Fibroblast of the aortic adventitia (primary cell): ENCODE results near the gene RGS5. TPM values are rescaled to one million over a fixed set of nuclear protein-coding genes. Genes with fewer than 3 reads are reported as not detected.

Source experiments
- DNase-seq: peaks from one replicate; pipeline ENCODE4 v3.0.0-alpha.2; 2010; ENCODE audit warnings: low read depth
- H3K4me3 ChIP-seq: 2 replicates; pipeline ENCODE4 v1.5.1; 2011; ENCODE audit warnings: low read depth, mild to moderate bottlenecking, control low read depth, low read length, moderate library complexity
- total RNA-seq: library from RNA; depleted of rRNA; stranded (reverse); fragments of >200 nt; gene quantifications from 2 replicates; pipeline ENCODE4 v1.2.3, GENCODE V29; 2012; ENCODE audit warnings: low replicate concordance
- TF ChIP-seq, protein P1 (sequence below): IDR thresholded peaks from 2 replicates; pipeline ENCODE4 v1.5.1; 2011; ENCODE audit warnings: mild to moderate bottlenecking, low read length, control low read depth, inconsistent platforms; ENCODE audit not compliant: insufficient read depth

The RGS5 gene
- total RNA-seq, 1 donor = 20.2 TPM

DNA sequence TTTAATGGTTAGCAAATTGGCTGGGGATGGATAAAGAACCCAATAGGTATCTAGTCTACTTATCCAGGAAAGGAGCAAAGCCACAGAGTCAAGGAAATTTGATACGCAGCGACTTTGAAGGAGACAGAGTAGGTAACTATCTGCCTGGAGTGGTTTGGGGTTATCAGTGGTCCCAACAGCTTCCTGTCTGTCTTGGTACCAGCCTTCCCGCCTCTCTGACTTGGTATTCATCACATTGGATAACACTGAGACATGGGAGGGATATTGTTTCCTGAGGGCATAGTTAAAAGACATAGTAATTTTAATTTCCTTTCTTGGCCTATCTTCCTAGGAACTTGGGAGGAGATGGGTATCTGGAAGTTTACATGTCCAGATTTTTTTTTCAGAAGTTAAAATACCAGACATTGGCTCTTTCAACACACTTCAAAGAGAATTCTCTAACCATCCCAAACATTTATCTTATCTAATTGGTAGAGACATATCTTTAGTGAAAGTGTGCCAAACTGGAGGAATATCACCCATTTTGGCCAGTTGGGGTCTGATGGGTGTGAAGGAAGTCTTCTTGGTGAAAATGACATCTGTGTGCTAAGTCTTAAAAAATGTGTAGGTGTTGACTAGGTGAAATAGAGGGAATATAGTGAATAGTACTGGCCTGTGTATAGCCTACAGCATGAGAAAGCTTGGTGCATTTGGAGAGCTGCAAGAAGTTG, 65.0 kb downstream of the RGS5 start:
- no peak overlapping the region for H3K4me3 ChIP-seq
- DNase-seq = no peak
- TF ChIP-seq, protein P1, sequence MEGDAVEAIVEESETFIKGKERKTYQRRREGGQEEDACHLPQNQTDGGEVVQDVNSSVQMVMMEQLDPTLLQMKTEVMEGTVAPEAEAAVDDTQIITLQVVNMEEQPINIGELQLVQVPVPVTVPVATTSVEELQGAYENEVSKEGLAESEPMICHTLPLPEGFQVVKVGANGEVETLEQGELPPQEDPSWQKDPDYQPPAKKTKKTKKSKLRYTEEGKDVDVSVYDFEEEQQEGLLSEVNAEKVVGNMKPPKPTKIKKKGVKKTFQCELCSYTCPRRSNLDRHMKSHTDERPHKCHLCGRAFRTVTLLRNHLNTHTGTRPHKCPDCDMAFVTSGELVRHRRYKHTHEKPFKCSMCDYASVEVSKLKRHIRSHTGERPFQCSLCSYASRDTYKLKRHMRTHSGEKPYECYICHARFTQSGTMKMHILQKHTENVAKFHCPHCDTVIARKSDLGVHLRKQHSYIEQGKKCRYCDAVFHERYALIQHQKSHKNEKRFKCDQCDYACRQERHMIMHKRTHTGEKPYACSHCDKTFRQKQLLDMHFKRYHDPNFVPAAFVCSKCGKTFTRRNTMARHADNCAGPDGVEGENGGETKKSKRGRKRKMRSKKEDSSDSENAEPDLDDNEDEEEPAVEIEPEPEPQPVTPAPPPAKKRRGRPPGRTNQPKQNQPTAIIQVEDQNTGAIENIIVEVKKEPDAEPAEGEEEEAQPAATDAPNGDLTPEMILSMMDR = no peak

DNA sequence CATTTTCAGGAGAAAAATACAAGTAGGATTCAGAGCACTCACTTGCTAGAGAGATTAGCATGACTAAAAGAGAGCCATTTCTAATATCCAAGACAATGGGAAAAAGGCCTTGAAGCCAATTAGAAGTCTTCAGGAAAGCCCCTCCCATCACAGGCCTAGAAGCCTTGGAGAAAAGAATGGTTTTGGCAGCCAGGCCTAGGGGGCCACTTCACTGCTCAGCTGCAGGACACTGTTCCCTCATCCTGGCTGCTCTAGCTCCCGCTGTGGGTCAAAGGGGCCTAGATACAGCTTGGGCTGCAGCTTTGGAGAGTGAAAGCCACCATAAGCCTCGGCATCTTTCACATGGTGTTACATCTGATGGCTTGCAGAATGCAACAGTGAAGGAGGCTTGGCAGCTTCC, 70.7 kb downstream of the RGS5 start:
- TF ChIP-seq, protein P1 = no peak
- H3K4me3 ChIP-seq = no peak overlapping the region
- DNase-seq = no peak

DNA sequence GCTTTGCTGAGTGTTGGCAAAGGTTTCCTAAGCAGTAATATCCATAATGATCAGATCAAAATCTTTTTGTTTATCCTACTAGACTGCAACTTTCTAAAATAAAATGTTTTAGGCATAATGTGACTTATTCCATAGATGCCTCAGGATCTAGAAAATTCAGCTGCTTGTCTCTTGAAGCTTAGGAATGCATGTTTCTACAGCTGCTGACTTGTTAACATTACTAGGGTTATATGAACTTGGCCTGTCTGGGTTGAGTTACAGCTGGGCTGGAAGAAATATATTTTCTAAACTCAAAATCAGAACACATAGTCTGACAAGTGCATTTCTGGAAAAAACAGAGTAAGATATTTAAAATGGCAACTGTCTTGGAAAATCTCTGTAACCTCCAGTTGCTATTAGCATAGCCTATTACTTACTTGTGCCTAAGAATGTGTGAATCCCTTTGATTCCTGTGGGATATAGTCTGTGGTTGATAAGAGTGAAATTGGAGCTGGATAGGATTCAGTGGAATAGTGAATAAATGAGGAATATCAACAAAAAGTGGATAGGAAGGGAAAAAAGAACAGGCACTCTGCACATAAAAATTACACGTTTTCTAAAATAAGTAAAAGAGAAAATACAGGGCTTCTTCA, 72.4 kb downstream of the RGS5 start:
- DNase-seq = no peak
- TF ChIP-seq, protein P1 = no peak
- H3K4me3 ChIP-seq = no peak overlapping the region

DNA sequence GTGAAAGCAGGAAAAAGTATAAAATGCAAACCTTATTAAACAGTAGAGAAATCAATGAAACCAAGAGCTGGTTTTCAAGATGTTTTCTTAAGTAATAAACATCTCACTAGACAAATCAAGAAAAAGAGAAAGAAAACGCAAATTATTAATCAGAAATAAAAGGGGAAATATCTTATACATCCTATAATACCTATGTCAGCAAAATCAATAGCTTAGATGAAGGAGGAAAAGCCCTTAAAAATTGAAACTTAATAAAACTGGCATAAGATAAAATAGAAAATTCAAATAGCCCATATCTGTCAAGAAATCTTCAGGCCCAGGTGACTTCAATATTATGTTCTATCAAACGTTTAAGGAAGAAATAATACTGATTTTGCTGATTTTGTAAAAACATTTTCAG, 74.4 kb downstream of the RGS5 start:
- TF ChIP-seq, protein P1 = no peak
- H3K4me3 ChIP-seq = no peak overlapping the region
- DNase-seq = no peak

DNA sequence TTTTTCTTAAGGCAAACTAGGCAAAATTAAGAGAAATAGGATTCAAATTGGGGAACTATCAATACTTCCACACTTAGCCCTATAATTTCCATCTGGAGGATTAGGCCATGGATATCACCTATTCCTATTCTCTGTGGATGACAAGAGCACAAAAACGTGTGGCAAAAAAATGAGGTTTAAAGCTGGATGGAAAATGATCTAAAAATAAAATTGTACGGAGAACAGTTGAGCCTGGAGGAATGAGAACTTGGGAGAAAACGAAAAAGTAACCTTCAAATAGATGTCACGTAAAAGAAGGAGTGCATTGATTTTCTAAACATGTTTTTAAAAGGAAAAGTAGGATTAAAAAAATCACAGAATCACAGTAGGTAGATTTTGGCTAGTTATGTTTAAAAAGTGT, 77.9 kb downstream of the RGS5 start:
- TF ChIP-seq, protein P1 = no peak
- no peak overlapping the region for H3K4me3 ChIP-seq

DNA sequence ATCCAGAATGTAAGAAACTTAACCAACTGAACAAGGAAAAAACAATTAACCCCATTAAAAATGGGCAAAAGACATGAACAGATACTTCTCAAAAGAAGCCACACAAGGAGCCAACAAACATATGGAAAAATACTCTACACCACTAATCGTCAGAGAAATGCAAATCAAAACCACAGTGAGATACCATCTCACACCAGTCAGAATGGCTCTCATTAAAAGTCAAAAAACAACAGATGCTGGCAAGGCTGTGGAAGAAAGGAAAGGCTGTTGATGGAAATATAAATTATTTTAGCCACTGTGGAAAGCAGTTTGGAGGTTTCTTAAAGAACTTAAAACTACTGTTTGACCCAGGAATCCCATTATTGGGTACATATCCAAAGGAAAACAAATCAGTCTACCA, 82.3 kb downstream of the RGS5 start:
- no peak overlapping the region for H3K4me3 ChIP-seq
- TF ChIP-seq, protein P1 = no peak
- no peak for DNase-seq

More for the DNA sequence above, 77.9 kb downstream of the RGS5 start:
- DNase-seq = no peak

DNA sequence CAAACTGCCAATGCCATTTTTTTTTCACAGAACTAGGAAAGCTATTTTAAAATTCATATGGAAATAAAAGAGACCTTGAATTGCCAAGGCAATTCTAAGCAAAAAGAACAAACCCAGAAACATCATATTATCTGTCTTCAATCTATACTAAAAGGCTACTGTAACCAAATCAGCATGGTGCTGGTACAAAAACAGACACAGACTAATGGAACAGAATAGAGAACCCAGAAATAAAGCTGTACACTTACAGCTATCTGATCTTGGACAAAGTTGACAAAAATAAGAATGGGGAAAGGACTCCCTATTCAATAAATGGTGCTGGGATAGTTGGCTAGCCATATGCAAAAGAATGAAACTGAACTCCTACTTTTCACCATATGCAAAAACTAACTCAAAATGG, 83.0 kb downstream of the RGS5 start:
- no peak overlapping the region for H3K4me3 ChIP-seq
- DNase-seq = no peak
- TF ChIP-seq, protein P1 = no peak
